H1 (cell line): ENCODE measurements around the gene L3MBTL4. TPM values are rescaled to one million over a fixed set of nuclear protein-coding genes. Genes with fewer than 3 reads are reported as not detected.

Experiments
- KDM4A ChIP-seq: IDR thresholded peaks from one replicate; pipeline ENCODE4 v1.7.1; 2012; ENCODE audit warnings: low read depth, mild to moderate bottlenecking, moderate library complexity, low read length, inconsistent platforms; ENCODE audit not compliant: severe bottlenecking
- polyA plus RNA-seq, 7 experiments: library from polyadenylated mRNA; depleted of rRNA in 3 of 7; stranded (reverse) in 5 of 7; unstranded in 2 of 7; fragments of >200 nt in 5 of 7; fragments of 200-250 nt in 2 of 7; gene quantifications; 1 replicate in 5 of 7; 2 replicates in 1 of 7; 4 replicates in 1 of 7; pipeline versions ENCODE4 v1.2.1 to v1.2.3, GENCODE V29; 2011 to 2013; ENCODE audit warnings: missing spikeins in 2 of 7, mixed read lengths in 2 of 7
- total RNA-seq: library from RNA; stranded (reverse); fragmentation: NEBNext Ultra II Directional; extraction: Animal tissue kit (Norgen Biotek cat#: 25700); gene quantifications from 2 replicates; pipeline ENCODE4 v1.2.1, GENCODE V29; 2021

Gene L3MBTL4
- total and polyA plus RNA-seq, 2 of the 8 experiments (the other 6 are each of a cell fraction or from before 2014, with no cell fraction given), result 1.0 to 2.1 TPM

GRCh38 chr18:5914016-5914415 lies 500.7 kb downstream of the L3MBTL4 start (continued):
- TF ChIP-seq KDM4A, result no peak
